ENCODE measurements around the gene RPL9.

DNA sequence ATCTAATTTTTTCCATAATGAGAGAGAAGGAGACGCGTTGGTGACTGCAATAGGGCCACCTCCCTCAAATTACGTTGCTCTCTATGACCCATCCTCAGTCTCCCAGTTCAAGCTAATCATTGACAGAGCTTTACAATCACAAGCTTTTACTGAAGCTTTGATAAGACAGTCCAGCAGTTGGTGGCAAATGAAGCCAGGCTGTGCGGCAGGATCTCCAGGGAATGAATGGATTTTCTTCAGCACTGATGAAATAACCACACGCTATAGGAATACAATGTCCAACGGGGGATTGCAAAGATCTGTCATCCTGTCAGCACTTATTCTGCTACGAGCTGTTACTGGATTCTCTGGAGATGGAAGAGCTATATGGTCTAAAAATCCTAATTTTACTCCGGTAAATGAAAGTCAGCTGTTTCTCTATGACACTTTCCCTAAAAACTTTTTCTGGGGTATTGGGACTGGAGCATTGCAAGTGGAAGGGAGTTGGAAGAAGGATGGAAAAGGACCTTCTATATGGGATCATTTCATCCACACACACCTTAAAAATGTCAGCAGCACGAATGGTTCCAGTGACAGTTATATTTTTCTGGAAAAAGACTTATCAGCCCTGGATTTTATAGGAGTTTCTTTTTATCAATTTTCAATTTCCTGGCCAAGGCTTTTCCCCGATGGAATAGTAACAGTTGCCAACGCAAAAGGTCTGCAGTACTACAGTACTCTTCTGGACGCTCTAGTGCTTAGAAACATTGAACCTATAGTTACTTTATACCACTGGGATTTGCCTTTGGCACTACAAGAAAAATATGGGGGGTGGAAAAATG lies 51.7 kb downstream of the RPL9 start, which contains the start of gene KLB:
- no peak for TF ChIP-seq POLR2A (IDR thresholded peaks at IDR 0.05; ENCODE audit: extremely low read depth, insufficient read length)
- TF ChIP-seq CTCF (IDR thresholded peaks at IDR 0.05; ENCODE audit: low read depth, low read length): no peak
